Adrenal gland (tissue), 5 donors: ENCODE data around the gene SPATA6.

Source experiments
- CTCF ChIP-seq, 6 experiments: fragments of 450-650 bp in 4 of 6; fragments of 200-600 bp in 2 of 6; sonication (generic) in 1 of 6; IDR thresholded peaks; 1 replicate in 5 of 6; 2 replicates in 1 of 6; pipeline versions ENCODE4 v1.5.1 to v1.8.0; 2016 to 2021; ENCODE audit warnings: antibody characterized with exemption in 6 of 6, mild to moderate bottlenecking in 2 of 6, moderate library complexity in 1 of 6
- POLR2A ChIP-seq, 2 donors: fragments of 450-650 bp; IDR thresholded peaks; one replicate each; pipeline ENCODE4 v1.6.1; 2017; ENCODE audit warnings: antibody characterized with exemption in 2 of 2, mild to moderate bottlenecking in 2 of 2, moderate library complexity in 1 of 2
- donor health status: DM: no; HTN: no; CAD: no.

- TF ChIP-seq POLR2A (IDR thresholded peaks at IDR 0.05) (no peak), CTCF (IDR thresholded peaks at IDR 0.05) (no peak)
Measured at GRCh38 chr1:48492392-48492791, 20.4 kb upstream of the SPATA6 start.
